GM23248 (cell line): ENCODE data around the gene NOS1AP. TPM values are rescaled to one million over a fixed set of nuclear protein-coding genes. Genes with fewer than 3 reads are reported as not detected.

Experiments
- DNase-seq: peaks from one replicate; pipeline ENCODE4 v3.0.0-alpha.2; 2015
- H2AFZ ChIP-seq: fragments of 200-600 bp; sonication (generic); 2 replicates; pipeline ENCODE4 v1.6.1; 2016; ENCODE audit warnings: antibody characterized with exemption
- H3F3A ChIP-seq: fragments of 200-600 bp; sonication (generic); 2 replicates; pipeline ENCODE4 v1.6.1; 2016; ENCODE audit warnings: mild to moderate bottlenecking, antibody characterized with exemption, mixed run types; ENCODE audit not compliant: insufficient read depth
- H3K27ac ChIP-seq: fragments of 200-600 bp; sonication (generic); 2 replicates; pipeline ENCODE4 v1.5.1; 2016; ENCODE audit warnings: mild to moderate bottlenecking
- H3K27me3 ChIP-seq: fragments of 200-600 bp; sonication (generic); replicated peaks from 2 replicates; pipeline ENCODE4 v1.6.1; 2016; ENCODE audit warnings: mild to moderate bottlenecking; ENCODE audit not compliant: insufficient read depth
- H3K36me3 ChIP-seq: fragments of 200-600 bp; sonication (generic); 2 replicates; pipeline ENCODE4 v1.6.1; 2016; ENCODE audit warnings: low read depth, mild to moderate bottlenecking
- H3K4me1 ChIP-seq: fragments of 200-600 bp; sonication (generic); 2 replicates; pipeline ENCODE4 v1.6.1; 2016; ENCODE audit warnings: mild to moderate bottlenecking; ENCODE audit not compliant: insufficient read depth
- H3K4me2 ChIP-seq: fragments of 200-600 bp; sonication (generic); one replicate; pipeline ENCODE4 v1.6.1; 2016; ENCODE audit warnings: mild to moderate bottlenecking; ENCODE audit not compliant: unreplicated experiment
- H3K4me3 ChIP-seq: fragments of 200-600 bp; sonication (generic); 2 replicates; pipeline ENCODE4 v1.5.1; 2016; ENCODE audit warnings: mild to moderate bottlenecking
- H3K79me2 ChIP-seq: fragments of 200-600 bp; sonication (generic); 2 replicates; pipeline ENCODE4 v1.6.1; 2016; ENCODE audit warnings: mild to moderate bottlenecking; ENCODE audit not compliant: insufficient read depth
- H3K9ac ChIP-seq: fragments of 200-600 bp; sonication (generic); 2 replicates; pipeline ENCODE4 v1.6.1; 2016; ENCODE audit warnings: mild to moderate bottlenecking
- H3K9me2 ChIP-seq: fragments of 200-600 bp; sonication (generic); 2 replicates; pipeline ENCODE4 v1.6.1; 2016; ENCODE audit warnings: mixed run types, mild to moderate bottlenecking, moderate library complexity; ENCODE audit not compliant: insufficient read depth
- H3K9me3 ChIP-seq: fragments of 200-600 bp; sonication (generic); one replicate; pipeline ENCODE4 v1.6.1; 2017; ENCODE audit warnings: low read depth
- H4K20me1 ChIP-seq: fragments of 200-600 bp; sonication (generic); 2 replicates; pipeline ENCODE4 v1.6.0; 2016; ENCODE audit not compliant: insufficient read depth
- EZH2 ChIP-seq: fragments of 200-600 bp; sonication (generic); IDR thresholded peaks from 2 replicates; pipeline ENCODE4 v1.6.1; 2018; ENCODE audit warnings: antibody characterized with exemption, mild to moderate bottlenecking; ENCODE audit not compliant: insufficient read depth, poor library complexity, severe bottlenecking
- EZH2phosphoT487 ChIP-seq: fragments of 200-600 bp; sonication (generic); IDR thresholded peaks from 2 replicates; pipeline ENCODE4 v1.6.1; 2018; ENCODE audit warnings: antibody characterized with exemption, moderate library complexity, mild to moderate bottlenecking, low read depth; ENCODE audit not compliant: insufficient read depth
- WGBS, 2 experiments: methylation state at CpG; one replicate each; pipeline ENCODE4 v1.1.6; 2015 to 2017; ENCODE audit warnings: low lambda C conversion rate in 2 of 2, low coverage in 1 of 2; ENCODE audit errors: missing lambda C conversion rate in 2 of 2; 5-methylcytosine and 5-hydroxymethylcytosine counted together
- in situ Hi-C: fragments of 300-500 bp; cut with MboI; formaldehyde crosslinking; loops from 2 replicates; pipeline ENCODE4 v1.15.0; 2020
- polyA plus RNA-seq: library from polyadenylated mRNA; unstranded; fragments of >200 nt; fragmentation: Nextera tagmentation; extraction: Ambion mirVana; gene quantifications from 2 replicates; pipeline ENCODE4 v1.2.1, GENCODE V29; 2016
- total RNA-seq: library from RNA; depleted of rRNA; stranded (reverse); fragments of >200 nt; shearing (Covaris generic); gene quantifications from 2 replicates; pipeline ENCODE4 v1.2.3, GENCODE V29; 2014

NOS1AP gene
- total and polyA plus RNA-seq, 2 experiments from 2014 or later, result 0.18 TPM; not detected in 1

- H3K27ac ChIP-seq, result no peak overlapping the region
- H2AFZ ChIP-seq, result no peak overlapping the region
- no peaks in the 10 kb centered on the region; the same call in 1 of the 2 replicates for H3K9me2 ChIP-seq
Observed at GRCh38 chr1:162083273-162083672, 13.8 kb downstream of the NOS1AP start.

GRCh38 chr1:162085991-162086390, 16.5 kb downstream of the NOS1AP start:
- no peaks in the 10 kb centered on the region for H3K4me1 ChIP-seq

More at GRCh38 chr1:162083273-162083672, 13.8 kb downstream of the NOS1AP start:
- in situ Hi-C loops, result no loop called here
- Histone ChIP-seq H3K4me1 (no peaks in the 10 kb centered on the region), H4K20me1 (no peaks in the 10 kb centered on the region), H3K4me3 (no peak overlapping the region), H3K9ac (no peak overlapping the region), H3K79me2 (no peaks in the 10 kb centered on the region), H3K27me3 (no peaks in the 10 kb centered on the region), H3K36me3 (no peaks in the 10 kb centered on the region), H3K9me3 (no peaks in the 10 kb centered on the region), H3F3A (no peaks in the 10 kb centered on the region), H3K4me2 (no peak overlapping the region)
- WGBS, 2 experiments, result 91 to 98% methylated on average over 2 of the region's 2 CpGs
- DNase-seq, result no peak
- no peak for TF ChIP-seq EZH2phosphoT487
- no peak for TF ChIP-seq EZH2

GRCh38 chr1:162087111-162087510, 17.6 kb downstream of the NOS1AP start:
- Histone ChIP-seq H3K4me3 (no peak overlapping the region), H3K9ac (no peak overlapping the region), H3F3A (0 out of 2 replicates have a peak, but pooled peaks cover 2% of the 10 kb centered on the region), H3K9me2 (no peaks in the 10 kb centered on the region; the same call in 1 of the 2 replicates), H3K4me1 (no peaks in the 10 kb centered on the region), H3K36me3 (no peaks in the 10 kb centered on the region), H3K79me2 (no peaks in the 10 kb centered on the region), H3K4me2 (no peak overlapping the region), H2AFZ (no peak overlapping the region), H3K9me3 (no peaks in the 10 kb centered on the region), H4K20me1 (no peaks in the 10 kb centered on the region), H3K27ac (no peak overlapping the region), H3K27me3 (no peaks in the 10 kb centered on the region)
- in situ Hi-C loops, result no loop called here
- DNase-seq, result peak; percentile 37
- TF ChIP-seq EZH2phosphoT487 (no peak), EZH2 (no peak)
- WGBS, 2 experiments, result 33 to 48% methylated on average over 1 of the region's 1 CpG

More at GRCh38 chr1:162085991-162086390, 16.5 kb downstream of the NOS1AP start:
- WGBS, 2 experiments, result 90 to 94% methylated on average over 3 of the region's 3 CpGs
- Histone ChIP-seq H3K9me3 (no peaks in the 10 kb centered on the region), H2AFZ (no peak overlapping the region), H3K4me3 (no peak overlapping the region), H3K4me2 (no peak overlapping the region), H3K27me3 (no peaks in the 10 kb centered on the region), H4K20me1 (no peaks in the 10 kb centered on the region), H3K9me2 (no peaks in the 10 kb centered on the region; the same call in 1 of the 2 replicates), H3K79me2 (no peaks in the 10 kb centered on the region), H3K36me3 (no peaks in the 10 kb centered on the region), H3F3A (no peaks in the 10 kb centered on the region), H3K9ac (no peak overlapping the region), H3K27ac (no peak overlapping the region)
- TF ChIP-seq EZH2phosphoT487, result no peak
- no peak for TF ChIP-seq EZH2
- in situ Hi-C loops, result no loop called here
- no peak for DNase-seq

- no peak for DNase-seq
- Histone ChIP-seq H3K4me3 (no peak overlapping the region), H3K36me3 (no peaks in the 10 kb centered on the region), H3K9ac (no peak overlapping the region), H4K20me1 (no peaks in the 10 kb centered on the region), H3F3A (0 out of 2 replicates have a peak, but pooled peaks cover 6% of the 10 kb centered on the region), H3K27me3 (no peaks in the 10 kb centered on the region), H3K4me2 (no peak overlapping the region), H3K79me2 (no peaks in the 10 kb centered on the region), H3K9me3 (no peaks in the 10 kb centered on the region), H3K27ac (no peak overlapping the region), H3K4me1 (no peaks in the 10 kb centered on the region), H2AFZ (no peak overlapping the region), H3K9me2 (no peaks in the 10 kb centered on the region; the same call in 1 of the 2 replicates)
- TF ChIP-seq EZH2phosphoT487 (no peak), EZH2 (no peak)
- WGBS, 2 experiments, result 57 to 88% methylated on average over 1 of the region's 1 CpG
- in situ Hi-C loops, result no loop called here
Observed at GRCh38 chr1:162087574-162087973, 18.1 kb downstream of the NOS1AP start.
